Measurements from ENCODE around the gene RDH14. TPM values are rescaled to one million over a fixed set of nuclear protein-coding genes. Genes with fewer than 3 reads are reported as not detected.

RDH14 gene
- total and polyA plus RNA-seq, 4 donors = 13.3 to 23.9 (median 15.6) TPM

GRCh38 chr2:18583905-18584607 is 23.6 kb upstream of the RDH14 start (continued):
- TF ChIP-seq NR2F2 (IDR thresholded peaks at IDR 0.05) = no peak
- no peak for TF ChIP-seq MAX (IDR thresholded peaks at IDR 0.05)
- TF ChIP-seq GABPA (IDR thresholded peaks at IDR 0.05 in 1 of 2, conservative IDR thresholded peaks at IDR 0.05 in 1 of 2) = no peak

- Histone ChIP-seq H3K9me3 (ENCODE audit: control insufficient read depth in 4 of 4, low read length in 3 of 4) (no peaks in the 10 kb centered on the region), H3K4me3 (ENCODE audit: low read depth in 1 of 3, low read length in 3 of 3) (no peak overlapping the region), H3K4me1 (ENCODE audit: control insufficient read depth in 4 of 4, insufficient read depth in 4 of 4, low read length in 3 of 4) (no peaks in the 10 kb centered on the region), H3K36me3 (ENCODE audit: control insufficient read depth in 4 of 4, insufficient read depth in 3 of 4, low read depth in 1 of 4, low read length in 3 of 4) (no peaks in the 10 kb centered on the region), H3K9ac (ENCODE audit: low read depth in 1 of 2, low read length in 2 of 2) (no peak overlapping the region), H3K27ac (ENCODE audit: low read depth in 1 of 2, low read length in 2 of 2) (no peak overlapping the region), H3K27me3 (ENCODE audit: control insufficient read depth in 4 of 4, insufficient read depth in 4 of 4, low read length in 3 of 4) (no peaks in the 10 kb centered on the region)
- 97% methylated on average over 3 of the region's 3 CpGs for WGBS
- DNase-seq (ENCODE audit: low spot score) = no peak
- TF ChIP-seq, protein P1, sequence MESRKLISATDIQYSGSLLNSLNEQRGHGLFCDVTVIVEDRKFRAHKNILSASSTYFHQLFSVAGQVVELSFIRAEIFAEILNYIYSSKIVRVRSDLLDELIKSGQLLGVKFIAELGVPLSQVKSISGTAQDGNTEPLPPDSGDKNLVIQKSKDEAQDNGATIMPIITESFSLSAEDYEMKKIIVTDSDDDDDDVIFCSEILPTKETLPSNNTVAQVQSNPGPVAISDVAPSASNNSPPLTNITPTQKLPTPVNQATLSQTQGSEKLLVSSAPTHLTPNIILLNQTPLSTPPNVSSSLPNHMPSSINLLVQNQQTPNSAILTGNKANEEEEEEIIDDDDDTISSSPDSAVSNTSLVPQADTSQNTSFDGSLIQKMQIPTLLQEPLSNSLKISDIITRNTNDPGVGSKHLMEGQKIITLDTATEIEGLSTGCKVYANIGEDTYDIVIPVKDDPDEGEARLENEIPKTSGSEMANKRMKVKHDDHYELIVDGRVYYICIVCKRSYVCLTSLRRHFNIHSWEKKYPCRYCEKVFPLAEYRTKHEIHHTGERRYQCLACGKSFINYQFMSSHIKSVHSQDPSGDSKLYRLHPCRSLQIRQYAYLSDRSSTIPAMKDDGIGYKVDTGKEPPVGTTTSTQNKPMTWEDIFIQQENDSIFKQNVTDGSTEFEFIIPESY (IDR thresholded peaks at IDR 0.05) = no peak
- TF ChIP-seq FOXA1 (IDR thresholded peaks at IDR 0.05) (no peak), GABPA (IDR thresholded peaks at IDR 0.05 in 1 of 2, conservative IDR thresholded peaks at IDR 0.05 in 1 of 2) (no peak), HNF4A (conservative IDR thresholded peaks at IDR 0.05) (no peak), RAD21 (IDR thresholded peaks at IDR 0.05) (no peak), MAX (IDR thresholded peaks at IDR 0.05) (no peak), FOXA2 (IDR thresholded peaks at IDR 0.05) (no peak), SP1 (IDR thresholded peaks at IDR 0.05) (no peak), NR2F2 (IDR thresholded peaks at IDR 0.05) (no peak), RXRA (IDR thresholded peaks at IDR 0.05) (no peak), EGR1 (IDR thresholded peaks at IDR 0.05; ENCODE audit: low read depth in 2 of 2) (no peak), REST (IDR thresholded peaks at IDR 0.05) (no peak), HNF4G (IDR thresholded peaks at IDR 0.05) (no peak), TAF1 (conservative IDR thresholded peaks at IDR 0.05) (no peak), YY1 (IDR thresholded peaks at IDR 0.05) (no peak), JUND (IDR thresholded peaks at IDR 0.05) (no peak)
- TF ChIP-seq, protein P2, sequence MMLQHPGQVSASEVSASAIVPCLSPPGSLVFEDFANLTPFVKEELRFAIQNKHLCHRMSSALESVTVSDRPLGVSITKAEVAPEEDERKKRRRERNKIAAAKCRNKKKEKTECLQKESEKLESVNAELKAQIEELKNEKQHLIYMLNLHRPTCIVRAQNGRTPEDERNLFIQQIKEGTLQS (IDR thresholded peaks at IDR 0.05) = no peak
- TF ChIP-seq, protein P3, sequence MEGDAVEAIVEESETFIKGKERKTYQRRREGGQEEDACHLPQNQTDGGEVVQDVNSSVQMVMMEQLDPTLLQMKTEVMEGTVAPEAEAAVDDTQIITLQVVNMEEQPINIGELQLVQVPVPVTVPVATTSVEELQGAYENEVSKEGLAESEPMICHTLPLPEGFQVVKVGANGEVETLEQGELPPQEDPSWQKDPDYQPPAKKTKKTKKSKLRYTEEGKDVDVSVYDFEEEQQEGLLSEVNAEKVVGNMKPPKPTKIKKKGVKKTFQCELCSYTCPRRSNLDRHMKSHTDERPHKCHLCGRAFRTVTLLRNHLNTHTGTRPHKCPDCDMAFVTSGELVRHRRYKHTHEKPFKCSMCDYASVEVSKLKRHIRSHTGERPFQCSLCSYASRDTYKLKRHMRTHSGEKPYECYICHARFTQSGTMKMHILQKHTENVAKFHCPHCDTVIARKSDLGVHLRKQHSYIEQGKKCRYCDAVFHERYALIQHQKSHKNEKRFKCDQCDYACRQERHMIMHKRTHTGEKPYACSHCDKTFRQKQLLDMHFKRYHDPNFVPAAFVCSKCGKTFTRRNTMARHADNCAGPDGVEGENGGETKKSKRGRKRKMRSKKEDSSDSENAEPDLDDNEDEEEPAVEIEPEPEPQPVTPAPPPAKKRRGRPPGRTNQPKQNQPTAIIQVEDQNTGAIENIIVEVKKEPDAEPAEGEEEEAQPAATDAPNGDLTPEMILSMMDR (IDR thresholded peaks at IDR 0.05; ENCODE audit: low read depth, low read length, missing input control) = no peak
These were observed 20.2 kb upstream of the RDH14 start for GRCh38 chr2:18580606-18581005.
